ENCODE data around the gene CCL4.

DNA sequence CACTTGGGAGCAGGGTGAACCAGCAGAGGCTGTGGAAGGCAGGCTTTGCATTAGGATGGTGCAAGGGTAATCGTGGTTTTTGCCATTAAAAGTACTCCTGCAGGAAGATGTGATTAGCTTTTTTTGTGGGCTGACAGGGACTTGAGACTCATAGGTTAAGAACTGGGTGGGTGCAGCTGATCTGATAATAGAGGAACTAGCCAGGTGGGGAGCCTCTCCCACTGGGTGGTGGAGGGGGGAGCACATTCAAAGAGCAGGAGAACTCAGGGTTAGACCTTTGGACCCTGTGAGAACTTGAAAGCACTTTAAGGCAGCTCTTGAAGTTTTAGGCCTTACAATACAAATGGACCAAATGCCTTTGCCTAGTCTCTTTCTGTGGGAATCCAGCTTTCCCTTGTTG is 32.4 kb downstream of the CCL4 start:
- TF ChIP-seq, protein P1, sequence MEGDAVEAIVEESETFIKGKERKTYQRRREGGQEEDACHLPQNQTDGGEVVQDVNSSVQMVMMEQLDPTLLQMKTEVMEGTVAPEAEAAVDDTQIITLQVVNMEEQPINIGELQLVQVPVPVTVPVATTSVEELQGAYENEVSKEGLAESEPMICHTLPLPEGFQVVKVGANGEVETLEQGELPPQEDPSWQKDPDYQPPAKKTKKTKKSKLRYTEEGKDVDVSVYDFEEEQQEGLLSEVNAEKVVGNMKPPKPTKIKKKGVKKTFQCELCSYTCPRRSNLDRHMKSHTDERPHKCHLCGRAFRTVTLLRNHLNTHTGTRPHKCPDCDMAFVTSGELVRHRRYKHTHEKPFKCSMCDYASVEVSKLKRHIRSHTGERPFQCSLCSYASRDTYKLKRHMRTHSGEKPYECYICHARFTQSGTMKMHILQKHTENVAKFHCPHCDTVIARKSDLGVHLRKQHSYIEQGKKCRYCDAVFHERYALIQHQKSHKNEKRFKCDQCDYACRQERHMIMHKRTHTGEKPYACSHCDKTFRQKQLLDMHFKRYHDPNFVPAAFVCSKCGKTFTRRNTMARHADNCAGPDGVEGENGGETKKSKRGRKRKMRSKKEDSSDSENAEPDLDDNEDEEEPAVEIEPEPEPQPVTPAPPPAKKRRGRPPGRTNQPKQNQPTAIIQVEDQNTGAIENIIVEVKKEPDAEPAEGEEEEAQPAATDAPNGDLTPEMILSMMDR (conservative IDR thresholded peaks at IDR 0.05; ENCODE audit: low read length) = no peak
- TF ChIP-seq EZH2phosphoT487 (IDR thresholded peaks at IDR 0.05; ENCODE audit: borderline replicate concordance, low read depth, low read length) = no peak
